ENCODE measurements around the gene TOLLIP.

Gene TOLLIP

DNA sequence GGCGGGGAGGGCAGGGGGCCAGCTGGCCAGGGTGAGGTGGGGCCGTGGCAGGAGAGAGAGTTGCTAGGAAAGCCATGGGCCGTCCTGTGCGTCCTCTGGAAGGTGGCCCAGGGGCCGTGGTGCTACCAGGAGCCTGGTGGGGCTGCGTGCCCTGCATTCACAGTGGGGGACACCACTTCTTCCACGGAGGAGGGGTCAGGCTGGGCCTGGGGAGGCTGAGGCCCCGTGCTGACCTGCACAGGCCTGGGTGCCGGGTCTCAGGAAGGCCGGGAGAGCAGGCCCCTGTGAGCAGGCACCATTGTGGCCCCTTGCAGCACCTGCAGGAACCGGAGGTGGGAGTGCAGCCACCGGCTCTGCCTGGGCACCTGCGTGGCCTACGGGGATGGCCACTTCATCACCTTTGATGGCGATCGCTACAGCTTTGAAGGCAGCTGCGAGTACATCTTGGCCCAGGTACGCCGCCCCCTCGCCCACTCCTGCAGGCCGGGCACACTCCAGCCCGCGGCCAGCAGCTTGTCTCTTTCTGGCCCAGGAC is 74.6 kb downstream of the TOLLIP start:
- Mint-ChIP-seq H3K4me1 (peaks cover 0 to 2% of the 10 kb centered on the region in 2 donors), H3K9me3 (no peaks in the 10 kb centered on the region), H3K27me3 (peaks cover 0 to 6% of the 10 kb centered on the region in 2 donors), H3K4me3 (no peak overlapping the region), H3K27ac (no peak overlapping the region), H3K36me3 (no peaks in the 10 kb centered on the region)
- ATAC-seq (replicated peaks) (no peak), DNase-seq (no peak)

DNA sequence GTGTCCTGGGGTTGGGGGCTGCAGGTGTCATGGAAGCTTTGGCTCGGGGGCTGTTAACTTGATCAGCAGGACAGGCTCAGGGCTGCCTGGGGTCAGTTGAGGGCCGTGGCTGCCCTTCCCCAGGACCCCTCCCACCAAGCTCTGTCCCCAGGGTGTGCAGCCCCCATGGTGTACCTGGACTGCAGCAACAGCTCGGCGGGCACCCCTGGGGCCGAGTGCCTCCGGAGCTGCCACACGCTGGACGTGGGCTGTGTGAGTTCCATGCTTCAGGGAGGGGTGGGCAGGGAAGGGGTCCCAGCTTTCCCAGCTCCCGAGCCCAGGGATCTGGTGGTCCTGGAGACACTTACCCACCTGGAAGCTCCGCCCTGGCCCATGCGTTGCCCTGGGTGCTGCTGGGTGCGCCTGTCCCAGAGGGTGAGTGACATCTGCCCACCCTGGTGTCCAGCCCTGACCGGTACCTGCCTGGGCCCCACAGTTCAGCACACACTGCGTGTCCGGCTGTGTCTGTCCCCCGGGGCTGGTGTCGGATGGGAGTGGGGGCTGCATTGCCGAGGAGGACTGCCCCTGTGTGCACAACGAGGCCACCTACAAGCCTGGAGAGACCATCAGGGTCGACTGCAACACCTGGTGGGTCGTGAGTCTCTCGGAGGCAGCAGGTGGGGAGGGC is 75.2 kb downstream of the TOLLIP start:
- Mint-ChIP-seq H3K36me3 (no peaks in the 10 kb centered on the region), H3K27me3 (peaks cover 0 to 6% of the 10 kb centered on the region in 2 donors), H3K4me1 (peaks cover 0 to 2% of the 10 kb centered on the region in 2 donors), H3K4me3 (no peak overlapping the region), H3K9me3 (no peaks in the 10 kb centered on the region), H3K27ac (no peak overlapping the region)
- ATAC-seq (replicated peaks): no peak
- DNase-seq: no peak

GRCh38 chr11:1233351-1234053 is 75.9 kb downstream of the TOLLIP start:
- Mint-ChIP-seq H3K27me3 (peaks cover 0 to 6% of the 10 kb centered on the region in 2 donors), H3K4me3 (no peak overlapping the region), H3K27ac (no peak overlapping the region), H3K36me3 (no peaks in the 10 kb centered on the region), H3K9me3 (no peaks in the 10 kb centered on the region), H3K4me1 (peaks cover 0 to 2% of the 10 kb centered on the region in 2 donors)
- DNase-seq: no peak
- no peak for ATAC-seq (replicated peaks)

DNA sequence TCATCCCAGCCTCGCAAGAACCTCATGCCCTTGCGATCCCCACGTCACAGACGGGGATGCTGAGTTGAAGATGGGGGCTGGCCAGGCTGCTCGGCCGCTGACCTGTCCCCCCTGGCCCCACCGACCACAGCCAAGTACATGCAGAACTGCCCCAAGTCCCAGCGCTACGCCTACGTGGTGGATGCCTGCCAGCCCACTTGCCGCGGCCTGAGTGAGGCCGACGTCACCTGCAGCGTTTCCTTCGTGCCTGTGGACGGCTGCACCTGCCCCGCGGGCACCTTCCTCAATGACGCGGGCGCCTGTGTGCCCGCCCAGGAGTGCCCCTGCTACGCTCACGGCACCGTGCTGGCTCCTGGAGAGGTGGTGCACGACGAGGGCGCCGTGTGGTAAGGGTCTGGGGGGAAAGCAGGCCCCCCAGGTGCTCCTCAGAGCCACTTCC is 76.5 kb downstream of the TOLLIP start:
- H3K27me3 Mint-ChIP-seq: peaks cover 0 to 6% of the 10 kb centered on the region in 2 donors
- H3K4me3 Mint-ChIP-seq: no peak overlapping the region
- ATAC-seq (replicated peaks) (no peak), DNase-seq (no peak)
- no peaks in the 10 kb centered on the region for H3K36me3 Mint-ChIP-seq
- H3K4me1 Mint-ChIP-seq: peaks cover 0 to 2% of the 10 kb centered on the region in 2 donors
- H3K27ac Mint-ChIP-seq: no peak overlapping the region
- no peaks in the 10 kb centered on the region for H3K9me3 Mint-ChIP-seq

DNA sequence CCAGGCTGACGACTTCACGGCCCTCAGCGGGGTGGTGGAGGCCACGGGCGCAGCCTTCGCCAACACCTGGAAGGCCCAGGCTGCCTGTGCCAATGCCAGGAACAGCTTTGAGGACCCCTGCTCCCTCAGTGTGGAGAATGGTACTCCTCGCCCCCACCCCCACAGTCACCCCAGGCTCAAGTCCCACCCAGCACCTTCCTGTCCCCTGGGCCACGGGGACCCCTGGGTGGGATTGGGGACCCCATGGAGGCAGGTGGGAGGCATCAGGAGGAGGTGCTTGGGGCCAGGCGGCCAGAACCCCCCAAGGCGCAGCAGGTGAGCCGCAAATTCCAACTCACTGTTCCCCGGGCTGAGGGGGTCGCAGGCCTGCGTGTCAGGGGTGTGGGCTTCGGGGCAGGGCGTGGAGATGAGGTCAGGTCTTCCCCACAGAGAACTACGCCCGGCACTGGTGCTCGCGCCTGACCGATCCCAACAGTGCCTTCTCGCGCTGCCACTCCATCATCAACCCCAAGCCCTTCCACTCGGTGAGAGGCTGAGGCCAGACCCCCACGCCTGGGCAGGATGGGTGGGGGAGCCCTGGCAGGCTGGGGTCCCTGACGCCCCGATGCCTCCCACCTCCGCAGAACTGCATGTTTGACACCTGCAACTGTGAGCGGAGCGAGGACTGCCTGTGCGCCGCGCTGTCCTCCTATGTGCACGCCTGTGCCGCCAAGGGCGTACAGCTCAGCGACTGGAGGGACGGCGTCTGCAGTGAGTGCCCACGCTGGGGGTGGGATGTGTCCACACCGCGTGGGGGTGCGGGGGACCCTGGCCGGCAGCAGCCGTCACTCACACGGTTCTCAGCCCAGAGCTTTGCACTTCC is 77.2 kb downstream of the TOLLIP start:
- no peak overlapping the region for H3K4me3 Mint-ChIP-seq
- DNase-seq (no peak), ATAC-seq (replicated peaks) (no peak)
- H3K9me3 Mint-ChIP-seq: no peaks in the 10 kb centered on the region
- H3K27me3 Mint-ChIP-seq: peaks cover 0 to 6% of the 10 kb centered on the region in 2 donors
- peaks cover 0 to 2% of the 10 kb centered on the region in 2 donors for H3K4me1 Mint-ChIP-seq
- no peak overlapping the region for H3K27ac Mint-ChIP-seq
- no peaks in the 10 kb centered on the region for H3K36me3 Mint-ChIP-seq

- Mint-ChIP-seq H3K4me3 (no peak overlapping the region), H3K27me3 (peaks cover 0 to 6% of the 10 kb centered on the region in 2 donors), H3K9me3 (no peaks in the 10 kb centered on the region), H3K4me1 (peaks cover 0 to 2% of the 10 kb centered on the region in 2 donors), H3K27ac (no peak overlapping the region), H3K36me3 (no peaks in the 10 kb centered on the region)
- ATAC-seq (replicated peaks) (peak in 1 of 2 donors; percentile 35), DNase-seq (no peak)
Observed at GRCh38 chr11:1231396-1232020, 77.9 kb downstream of the TOLLIP start.

DNA sequence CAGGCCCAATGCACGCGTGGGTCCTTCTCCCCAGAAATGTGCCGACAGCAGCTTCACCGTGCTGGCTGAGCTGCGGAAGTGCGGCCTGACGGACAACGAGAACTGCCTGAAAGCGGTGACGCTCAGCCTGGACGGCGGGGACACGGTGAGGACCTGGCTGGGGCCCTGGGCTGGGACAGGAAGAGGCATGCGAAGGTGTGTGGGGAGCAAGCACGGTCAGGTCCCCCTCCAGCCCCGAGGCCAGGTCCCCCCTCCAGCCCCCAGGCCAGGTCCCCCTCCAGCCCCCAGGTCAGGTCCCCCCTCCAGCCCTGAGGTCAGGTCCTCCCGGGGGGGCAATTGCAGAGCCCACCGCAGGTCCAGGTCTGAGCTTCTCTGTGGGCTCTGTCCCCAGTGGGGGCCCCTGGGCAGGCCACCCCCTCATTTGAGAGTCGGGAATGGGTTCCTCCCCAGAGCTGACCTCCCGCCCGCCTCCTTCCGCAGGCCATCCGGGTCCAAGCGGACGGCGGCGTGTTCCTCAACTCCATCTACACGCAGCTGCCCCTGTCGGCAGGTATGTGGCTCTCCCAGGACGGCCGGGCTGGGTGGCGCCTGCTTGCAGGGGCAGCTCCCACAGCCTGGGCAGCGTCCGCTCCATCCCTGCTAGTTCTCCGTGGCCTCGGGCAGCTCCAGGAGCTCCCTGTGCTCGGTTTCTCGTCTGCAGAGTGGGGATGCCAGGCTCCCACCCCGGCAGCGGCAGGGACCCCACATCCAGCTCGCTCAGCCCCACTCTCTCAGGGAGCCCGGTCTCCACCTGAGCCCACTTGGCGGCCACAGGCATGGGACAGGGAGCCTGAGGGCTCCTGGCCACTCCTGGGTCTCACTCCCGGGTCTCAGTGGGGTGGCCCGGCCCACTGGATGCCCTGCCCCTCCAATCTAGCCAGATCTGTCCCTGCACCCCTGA is 78.7 kb downstream of the TOLLIP start:
- ATAC-seq (replicated peaks): no peak

DNA sequence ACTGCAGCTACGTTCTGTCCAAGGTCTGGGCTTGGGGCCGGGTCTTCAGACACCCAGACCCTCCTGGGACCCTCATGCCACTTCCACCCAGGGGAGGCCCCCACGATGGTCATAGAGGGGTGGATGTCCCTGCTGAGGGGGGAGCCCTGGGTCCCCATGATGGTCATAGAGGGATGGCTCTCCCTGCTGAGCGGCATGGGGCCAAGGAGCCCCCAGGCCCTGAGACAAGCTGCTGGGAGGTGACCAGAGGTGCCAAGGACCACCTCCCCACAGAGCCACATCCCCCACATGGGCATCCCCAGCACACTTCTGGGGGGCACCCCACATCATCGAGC is 79.3 kb downstream of the TOLLIP start:
- H3K4me1 Mint-ChIP-seq: peaks cover 0 to 2% of the 10 kb centered on the region in 2 donors
- peaks cover 0 to 6% of the 10 kb centered on the region in 2 donors for H3K27me3 Mint-ChIP-seq
- H3K4me3 Mint-ChIP-seq: no peak overlapping the region
- no peaks in the 10 kb centered on the region for H3K36me3 Mint-ChIP-seq
- no peak overlapping the region for H3K27ac Mint-ChIP-seq
- ATAC-seq (replicated peaks): no peak
- DNase-seq: no peak
- H3K9me3 Mint-ChIP-seq: no peaks in the 10 kb centered on the region

More for the DNA sequence above, 78.7 kb downstream of the TOLLIP start:
- H3K36me3 Mint-ChIP-seq: no peaks in the 10 kb centered on the region
- H3K9me3 Mint-ChIP-seq: no peaks in the 10 kb centered on the region
- DNase-seq: no peak
- H3K27me3 Mint-ChIP-seq: peaks cover 0 to 6% of the 10 kb centered on the region in 2 donors
- H3K4me1 Mint-ChIP-seq: peaks cover 0 to 2% of the 10 kb centered on the region in 2 donors
- H3K4me3 Mint-ChIP-seq: no peak overlapping the region
- no peak overlapping the region for H3K27ac Mint-ChIP-seq

DNA sequence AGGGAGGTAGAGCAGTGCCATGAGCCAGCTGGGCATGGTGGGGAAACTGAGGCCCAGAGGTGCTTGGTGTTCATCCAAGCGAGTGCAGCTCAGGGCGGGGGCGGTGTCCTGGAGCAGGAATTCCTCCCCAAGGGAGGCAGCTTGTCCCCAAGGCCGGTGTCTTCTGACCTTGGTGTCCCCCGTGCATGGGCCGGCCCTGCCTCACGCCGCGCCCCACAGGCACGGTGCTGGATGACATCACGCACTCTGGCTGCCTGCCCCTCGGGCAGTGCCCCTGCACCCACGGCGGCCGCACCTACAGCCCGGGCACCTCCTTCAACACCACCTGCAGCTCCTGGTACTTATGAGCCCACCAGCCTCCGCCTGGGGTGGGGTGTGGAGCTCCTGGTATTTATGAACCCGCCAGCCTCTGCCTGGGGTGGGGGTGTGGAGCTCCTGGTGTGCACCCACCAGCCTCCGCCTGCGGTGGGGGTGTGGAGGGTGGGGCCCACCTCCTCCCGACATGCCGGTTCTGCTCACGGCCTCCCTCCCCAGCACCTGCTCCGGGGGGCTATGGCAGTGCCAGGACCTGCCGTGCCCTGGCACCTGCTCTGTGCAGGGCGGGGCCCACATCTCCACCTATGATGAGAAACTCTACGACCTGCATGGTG is 79.8 kb downstream of the TOLLIP start:
- Mint-ChIP-seq H3K9me3 (no peaks in the 10 kb centered on the region), H3K36me3 (no peaks in the 10 kb centered on the region), H3K27me3 (peaks cover 0 to 6% of the 10 kb centered on the region in 2 donors), H3K27ac (no peak overlapping the region), H3K4me1 (peaks cover 0 to 2% of the 10 kb centered on the region in 2 donors), H3K4me3 (no peak overlapping the region)
- DNase-seq (no peak), ATAC-seq (replicated peaks) (no peak)

DNA sequence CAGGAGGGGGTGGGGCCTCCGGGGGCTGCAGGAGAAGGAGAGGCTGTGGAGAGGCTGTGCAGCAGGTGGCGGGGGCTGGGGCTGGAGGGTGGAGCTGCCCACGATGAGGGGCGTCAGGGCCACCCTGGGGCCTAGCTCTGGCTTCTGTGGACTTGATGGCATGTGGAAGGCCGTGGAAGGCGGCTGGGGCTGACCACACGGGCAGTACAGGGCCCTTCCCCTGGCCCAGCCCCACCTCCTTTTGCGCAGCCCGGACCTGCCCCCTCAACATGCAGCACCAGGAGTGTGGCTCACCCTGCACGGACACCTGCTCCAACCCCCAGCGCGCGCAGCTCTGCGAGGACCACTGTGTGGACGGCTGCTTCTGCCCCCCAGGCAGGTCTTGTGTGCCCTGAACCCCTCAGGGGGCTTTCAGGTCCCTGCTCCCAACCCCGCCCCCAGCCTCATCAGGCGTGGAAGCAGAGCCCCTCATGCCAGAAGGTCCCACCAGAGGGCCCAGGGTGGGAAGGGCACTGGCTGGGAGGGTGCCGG is 80.4 kb downstream of the TOLLIP start:
- Mint-ChIP-seq H3K9me3 (no peaks in the 10 kb centered on the region), H3K36me3 (no peaks in the 10 kb centered on the region), H3K4me1 (peaks cover 0 to 2% of the 10 kb centered on the region in 2 donors), H3K27ac (no peak overlapping the region), H3K4me3 (no peak overlapping the region), H3K27me3 (peaks cover 3 to 9% of the 10 kb centered on the region in 2 donors)
- DNase-seq (no peak), ATAC-seq (replicated peaks) (no peak)

GRCh38 chr11:1228101-1228821 is 81.2 kb downstream of the TOLLIP start:
- ATAC-seq (replicated peaks): no peak
- H3K9me3 Mint-ChIP-seq: no peaks in the 10 kb centered on the region
- H3K27me3 Mint-ChIP-seq: peaks cover 4 to 14% of the 10 kb centered on the region in 2 donors
- H3K4me3 Mint-ChIP-seq: no peak overlapping the region
- H3K27ac Mint-ChIP-seq: no peak overlapping the region
- DNase-seq: no peak
- H3K36me3 Mint-ChIP-seq: no peaks in the 10 kb centered on the region
- peaks cover 0 to 2% of the 10 kb centered on the region in 2 donors for H3K4me1 Mint-ChIP-seq

GRCh38 chr11:1227551-1228100 is 81.8 kb downstream of the TOLLIP start:
- no peak overlapping the region for H3K27ac Mint-ChIP-seq
- H3K27me3 Mint-ChIP-seq: peaks cover 4 to 19% of the 10 kb centered on the region in 2 donors
- H3K9me3 Mint-ChIP-seq: no peaks in the 10 kb centered on the region
- ATAC-seq (replicated peaks): no peak
- DNase-seq: no peak
- no peak overlapping the region for H3K4me3 Mint-ChIP-seq
- peaks cover 0 to 2% of the 10 kb centered on the region in 2 donors for H3K4me1 Mint-ChIP-seq
- no peaks in the 10 kb centered on the region for H3K36me3 Mint-ChIP-seq

All from stimulated activated naive B cell treated with anti-CD40 and anti-IgM and Interleukin-4, amounts not matched to agents 10 μg/mL and 1 μg/mL and 100 μg/mL, for 72 hours (primary cell).